ENCODE measurements around the gene TSPAN33. TPM values are rescaled to one million over a fixed set of nuclear protein-coding genes. Genes with fewer than 3 reads are reported as not detected.
A peak's percentile ranks its signal among the peaks of the same experiment; 100 is the strongest.

Gene TSPAN33
- total and polyA plus RNA-seq, 2 of the 13 experiments (the other 11 are each of a cell fraction or from before 2014, with no cell fraction given) = 15.3 to 16.5 TPM

- TF ChIP-seq AKAP8 (CRISPR knock-in tag; IDR thresholded peaks at IDR 0.05) (0 out of 2 replicates have a peak, but pooled peaks have one; percentile 21), ELF3 (CRISPR knock-in tag; IDR thresholded peaks at IDR 0.05) (peak; percentile 35; the same call in 1 of the 2 replicates), ZNF75D (CRISPR knock-in tag; IDR thresholded peaks at IDR 0.05; ENCODE audit: borderline replicate concordance) (no peak), HOXA9 (CRISPR knock-in tag; IDR thresholded peaks at IDR 0.05; ENCODE audit: borderline replicate concordance) (no peak), KAT7 (CRISPR knock-in tag; IDR thresholded peaks at IDR 0.05; ENCODE audit: borderline replicate concordance) (no peak), TEAD2 (CRISPR knock-in tag; IDR thresholded peaks at IDR 0.05) (no peak), ZNF644 (CRISPR knock-in tag; IDR thresholded peaks at IDR 0.05; ENCODE audit: low read depth) (no peak), ZNF10 (CRISPR knock-in tag; IDR thresholded peaks at IDR 0.05; ENCODE audit: borderline replicate concordance, low read depth) (no peak), RAD21 (CRISPR knock-in tag; IDR thresholded peaks at IDR 0.05) (peak; percentile 71), ZNF883 (CRISPR knock-in tag; IDR thresholded peaks at IDR 0.05; ENCODE audit: not compliant biosample characterization) (peak; percentile 33), ZNF572 (CRISPR knock-in tag; IDR thresholded peaks at IDR 0.05) (no peak), TSC22D2 (CRISPR knock-in tag; IDR thresholded peaks at IDR 0.05; ENCODE audit: borderline replicate concordance) (no peak), HNRNPLL (IDR thresholded peaks at IDR 0.05; ENCODE audit: low read depth, low read length, poor library complexity, severe bottlenecking) (no peak), SMC3 (IDR thresholded peaks at IDR 0.05; ENCODE audit: low read length) (peak; percentile 19; the same call in 1 of the 2 replicates), ZNF335 (CRISPR knock-in tag; IDR thresholded peaks at IDR 0.05) (no peak), FOXA1 (IDR thresholded peaks at IDR 0.05) (no peak), FOXA1 (CRISPR knock-in tag; IDR thresholded peaks at IDR 0.05) (no peak), MNT (IDR thresholded peaks at IDR 0.05) (no peak), SP2 (CRISPR knock-in tag; IDR thresholded peaks at IDR 0.05) (no peak), ZBTB42 (CRISPR knock-in tag; IDR thresholded peaks at IDR 0.05) (no peak), MTF1 (CRISPR knock-in tag; IDR thresholded peaks at IDR 0.05) (no peak), ZNF17 (CRISPR knock-in tag; IDR thresholded peaks at IDR 0.05) (no peak), ATF7 (IDR thresholded peaks at IDR 0.05) (no peak), ATF7 (CRISPR knock-in tag; IDR thresholded peaks at IDR 0.05) (no peak), ZNF292 (CRISPR knock-in tag; IDR thresholded peaks at IDR 0.05; ENCODE audit: borderline replicate concordance, low read depth) (peak; percentile 81; the same call in 1 of the 2 replicates), TMF1 (CRISPR knock-in tag; IDR thresholded peaks at IDR 0.05; ENCODE audit: low read depth) (0 out of 2 replicates have a peak, but pooled peaks have one; percentile 34), NRL (CRISPR knock-in tag; IDR thresholded peaks at IDR 0.05; ENCODE audit: borderline replicate concordance) (no peak), CBX1 (IDR thresholded peaks at IDR 0.05; ENCODE audit: low read depth) (no peak)
- TF ChIP-seq, protein P1, sequence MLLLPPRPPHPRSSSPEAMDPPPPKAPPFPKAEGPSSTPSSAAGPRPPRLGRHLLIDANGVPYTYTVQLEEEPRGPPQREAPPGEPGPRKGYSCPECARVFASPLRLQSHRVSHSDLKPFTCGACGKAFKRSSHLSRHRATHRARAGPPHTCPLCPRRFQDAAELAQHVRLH (CRISPR knock-in tag; IDR thresholded peaks at IDR 0.05; ENCODE audit: borderline replicate concordance, low read depth) = 0 out of 2 replicates have a peak, but pooled peaks have one; percentile 52
- TF ChIP-seq, protein P2, sequence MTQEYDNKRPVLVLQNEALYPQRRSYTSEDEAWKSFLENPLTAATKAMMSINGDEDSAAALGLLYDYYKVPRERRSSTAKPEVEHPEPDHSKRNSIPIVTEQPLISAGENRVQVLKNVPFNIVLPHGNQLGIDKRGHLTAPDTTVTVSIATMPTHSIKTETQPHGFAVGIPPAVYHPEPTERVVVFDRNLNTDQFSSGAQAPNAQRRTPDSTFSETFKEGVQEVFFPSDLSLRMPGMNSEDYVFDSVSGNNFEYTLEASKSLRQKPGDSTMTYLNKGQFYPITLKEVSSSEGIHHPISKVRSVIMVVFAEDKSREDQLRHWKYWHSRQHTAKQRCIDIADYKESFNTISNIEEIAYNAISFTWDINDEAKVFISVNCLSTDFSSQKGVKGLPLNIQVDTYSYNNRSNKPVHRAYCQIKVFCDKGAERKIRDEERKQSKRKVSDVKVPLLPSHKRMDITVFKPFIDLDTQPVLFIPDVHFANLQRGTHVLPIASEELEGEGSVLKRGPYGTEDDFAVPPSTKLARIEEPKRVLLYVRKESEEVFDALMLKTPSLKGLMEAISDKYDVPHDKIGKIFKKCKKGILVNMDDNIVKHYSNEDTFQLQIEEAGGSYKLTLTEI (CRISPR knock-in tag; conservative IDR thresholded peaks at IDR 0.05) = no peak
- TF ChIP-seq, protein P3, sequence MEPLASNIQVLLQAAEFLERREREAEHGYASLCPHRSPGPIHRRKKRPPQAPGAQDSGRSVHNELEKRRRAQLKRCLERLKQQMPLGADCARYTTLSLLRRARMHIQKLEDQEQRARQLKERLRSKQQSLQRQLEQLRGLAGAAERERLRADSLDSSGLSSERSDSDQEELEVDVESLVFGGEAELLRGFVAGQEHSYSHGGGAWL (CRISPR knock-in tag; IDR thresholded peaks at IDR 0.05) = peak; percentile 57; the same call in 1 of the 2 replicates
These were observed 69.3 kb downstream of the TSPAN33 start (continued) for GRCh38 chr7:129213828-129214227.

All from HepG2 (cell line).